H9 (cell line): ENCODE data around the gene KCNH2. TPM values are rescaled to one million over a fixed set of nuclear protein-coding genes. Genes with fewer than 3 reads are reported as not detected.

Experiments
- DNase-seq: peaks from one replicate; pipeline ENCODE4 v3.0.0-alpha.2; 2017
- H2AFZ ChIP-seq: one replicate; pipeline ENCODE4 v1.6.1; 2013; ENCODE audit warnings: mild to moderate bottlenecking, low read length, control low read depth, moderate library complexity
- H2AK5ac ChIP-seq: 2 replicates; pipeline ENCODE4 v1.6.1; 2013; ENCODE audit warnings: low read length, control low read depth, mixed read lengths; ENCODE audit not compliant: insufficient read length
- H2BK120ac ChIP-seq: one replicate; pipeline ENCODE4 v1.6.1; 2013; ENCODE audit warnings: low read depth, mild to moderate bottlenecking, low read length, control low read depth, inconsistent platforms; ENCODE audit not compliant: poor library complexity, severe bottlenecking
- H2BK12ac ChIP-seq: 2 replicates; pipeline ENCODE4 v1.6.1; 2013; ENCODE audit warnings: low read length, control low read depth, mixed read lengths, low read depth; ENCODE audit not compliant: insufficient read length
- H2BK15ac ChIP-seq: 2 replicates; pipeline ENCODE4 v1.6.1; 2013; ENCODE audit warnings: low read depth, low read length, control low read depth
- H2BK20ac ChIP-seq: one replicate; pipeline ENCODE4 v1.6.1; 2013; ENCODE audit warnings: low read depth, mild to moderate bottlenecking, low read length, control low read depth, inconsistent platforms; ENCODE audit not compliant: poor library complexity, severe bottlenecking
- H2BK5ac ChIP-seq: 2 replicates; pipeline ENCODE4 v1.6.1; 2013; ENCODE audit warnings: low read length, control low read depth, mixed read lengths; ENCODE audit not compliant: insufficient read length
- H3K14ac ChIP-seq: 2 replicates; pipeline ENCODE4 v1.6.1; 2013; ENCODE audit warnings: low read length, control low read depth; ENCODE audit not compliant: insufficient read depth
- H3K18ac ChIP-seq: 2 replicates; pipeline ENCODE4 v1.6.1; 2013; ENCODE audit warnings: low read depth, mild to moderate bottlenecking, mixed read lengths, low read length, control low read depth; ENCODE audit not compliant: insufficient read length
- H3K23ac ChIP-seq: 2 replicates; pipeline ENCODE4 v1.6.1; 2013; ENCODE audit warnings: low read length, control low read depth, mixed read lengths, low read depth; ENCODE audit not compliant: insufficient read length
- H3K23me2 ChIP-seq: 2 replicates; pipeline ENCODE4 v1.6.1; 2013; ENCODE audit warnings: low read depth, mild to moderate bottlenecking, mixed read lengths, low read length, control low read depth; ENCODE audit not compliant: insufficient read length, poor library complexity, severe bottlenecking
- H3K27ac ChIP-seq: 2 replicates; pipeline ENCODE4 v1.5.1; 2013; ENCODE audit warnings: low read length, control low read depth, mixed read lengths, low read depth; ENCODE audit not compliant: insufficient read length
- H3K27me3 ChIP-seq: 2 replicates; pipeline ENCODE4 v1.6.1; 2013; ENCODE audit warnings: low read length, control low read depth, inconsistent platforms; ENCODE audit not compliant: insufficient read depth
- H3K4ac ChIP-seq: 2 replicates; pipeline ENCODE4 v1.6.1; 2013; ENCODE audit warnings: low read depth, mild to moderate bottlenecking, control low read depth, inconsistent platforms, low read length, moderate library complexity
- H3K4me1 ChIP-seq: 2 replicates; pipeline ENCODE4 v1.6.1; 2013; ENCODE audit warnings: low read length, control low read depth, inconsistent platforms; ENCODE audit not compliant: insufficient read depth
- H3K4me2 ChIP-seq: 2 replicates; pipeline ENCODE4 v1.6.1; 2013; ENCODE audit warnings: low read length, control low read depth, mixed read lengths; ENCODE audit not compliant: insufficient read length, insufficient read depth
- H3K56ac ChIP-seq: 2 replicates; pipeline ENCODE4 v1.6.1; 2013; ENCODE audit warnings: low read depth, mild to moderate bottlenecking, mixed read lengths, low read length, control low read depth; ENCODE audit not compliant: insufficient read length
- H3K79me1 ChIP-seq: 2 replicates; pipeline ENCODE4 v1.6.1; 2013; ENCODE audit warnings: low read depth, mild to moderate bottlenecking, moderate library complexity, low read length, control low read depth, inconsistent platforms; ENCODE audit not compliant: insufficient read depth, poor library complexity, severe bottlenecking
- H3K79me2 ChIP-seq: 2 replicates; pipeline ENCODE4 v1.6.1; 2013; ENCODE audit warnings: low read length, control low read depth, inconsistent platforms; ENCODE audit not compliant: insufficient read depth
- H3K9ac ChIP-seq: 2 replicates; pipeline ENCODE4 v1.6.1; 2013; ENCODE audit warnings: low read length, control low read depth, mixed read lengths; ENCODE audit not compliant: insufficient read length; ENCODE audit errors: extremely low read depth
- H3K9me3 ChIP-seq: one replicate; pipeline ENCODE4 v1.6.1; 2013; ENCODE audit warnings: low read depth, low read length, inconsistent platforms; ENCODE audit not compliant: control insufficient read depth
- H3T11ph ChIP-seq: one replicate; pipeline ENCODE4 v1.6.1; 2013; ENCODE audit warnings: mild to moderate bottlenecking, low read length, control low read depth, inconsistent platforms
- H4K20me1 ChIP-seq: one replicate; pipeline ENCODE4 v1.6.1; 2013; ENCODE audit not compliant: control insufficient read depth, insufficient read length, insufficient read depth
- H4K5ac ChIP-seq: 2 replicates; pipeline ENCODE4 v1.6.1; 2013; ENCODE audit warnings: low read depth, mild to moderate bottlenecking, mixed read lengths, low read length, control low read depth; ENCODE audit not compliant: insufficient read length
- H4K8ac ChIP-seq: replicated peaks from 2 replicates; pipeline ENCODE4 v1.6.1; 2013; ENCODE audit warnings: low read length, control low read depth, mixed read lengths, low read depth; ENCODE audit not compliant: insufficient read length
- H4K91ac ChIP-seq: 2 replicates; pipeline ENCODE4 v1.6.1; 2013; ENCODE audit warnings: low read depth, mild to moderate bottlenecking, moderate library complexity, mixed read lengths, low read length, control low read depth; ENCODE audit not compliant: insufficient read length
- H3K27ac Mint-ChIP-seq, 3 experiments: 2 replicates in 2 of 3; 3 replicates in 1 of 3; pipeline ENCODE4 v1.8.0; 2020 to 2021; ENCODE audit warnings: mixed read lengths in 3 of 3, mild to moderate bottlenecking in 1 of 3, moderate library complexity in 1 of 3
- H3K27me3 Mint-ChIP-seq: 2 replicates; pipeline ENCODE4 v1.8.0; 2021; ENCODE audit warnings: low read depth, mild to moderate bottlenecking, moderate library complexity, mixed read lengths
- H3K36me3 Mint-ChIP-seq, 3 experiments: 2 replicates in 2 of 3; 3 replicates in 1 of 3; pipeline ENCODE4 v1.8.0; 2020 to 2021; ENCODE audit warnings: low read depth in 3 of 3, mixed read lengths in 3 of 3; ENCODE audit not compliant: insufficient read depth in 1 of 3
- H3K4me1 Mint-ChIP-seq, 2 experiments: 2 replicates each; pipeline ENCODE4 v1.8.0; 2020; ENCODE audit warnings: mixed read lengths in 2 of 2
- H3K4me3 Mint-ChIP-seq, 2 experiments: 2 replicates in 1 of 2; 3 replicates in 1 of 2; pipeline ENCODE4 v1.8.0; 2020 to 2021; ENCODE audit warnings: mild to moderate bottlenecking in 2 of 2, mixed read lengths in 2 of 2, moderate library complexity in 1 of 2
- H3K9me3 Mint-ChIP-seq, 2 experiments: 2 replicates in 1 of 2; 3 replicates in 1 of 2; pipeline ENCODE4 v1.8.0; 2020; ENCODE audit warnings: mild to moderate bottlenecking in 2 of 2, mixed read lengths in 2 of 2, moderate library complexity in 1 of 2
- WGBS: extraction: QIAGEN DNeasy Blood & Tissue Kit; methylation state at CpG from one replicate; pipeline ENCODE4 v1.1.7; 2013; ENCODE audit warnings: missing lambda C conversion rate, low lambda C conversion rate, mixed read lengths; ENCODE audit not compliant: insufficient read length; ENCODE audit errors: extremely low coverage; 5-methylcytosine and 5-hydroxymethylcytosine counted together
- total RNA-seq: library from RNA; stranded (reverse); gene quantifications from 2 replicates; pipeline ENCODE4 v1.2.1, GENCODE V29; 2021
- TF ChIP-seq, protein P1 (sequence below): fragments of 200-600 bp; sonication (generic); conservative IDR thresholded peaks from 3 replicates; pipeline ENCODE4 v1.8.0; 2021; ENCODE audit warnings: antibody characterized with exemption, mild to moderate bottlenecking

The KCNH2 gene
- total RNA-seq, 1 experiment from 2014 or later: 4.5 TPM

DNA sequence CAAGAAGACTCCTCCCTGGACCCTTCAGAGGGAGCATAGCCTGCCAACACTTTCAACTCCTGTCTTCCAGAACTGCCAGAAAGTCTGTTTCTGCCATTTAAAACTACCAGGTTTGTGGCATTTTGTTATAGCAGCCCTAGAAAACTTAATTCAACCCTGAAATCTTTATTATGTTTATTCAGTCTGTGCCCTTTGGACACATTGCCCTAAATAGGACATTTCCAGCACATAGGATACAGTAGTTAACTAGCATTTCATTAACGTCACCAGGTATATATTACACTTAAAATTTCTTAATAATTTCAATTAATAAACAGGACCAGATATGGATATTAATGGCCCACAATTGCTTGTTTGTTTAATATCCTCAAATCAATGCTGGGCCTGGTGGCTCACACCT, 54.3 kb downstream of the KCNH2 start:
- H3K27me3 ChIP-seq: no peaks in the 10 kb centered on the region
- H4K5ac ChIP-seq: no peak overlapping the region
- no peak overlapping the region for H3T11ph ChIP-seq
- H4K8ac ChIP-seq: no peak overlapping the region
- no peaks in the 10 kb centered on the region for H3K23me2 ChIP-seq
- no peak overlapping the region for H3K4ac ChIP-seq
- no peak overlapping the region for H3K27ac ChIP-seq
- H2AFZ ChIP-seq: no peak overlapping the region
- no peak for DNase-seq
- TF ChIP-seq, protein P1, sequence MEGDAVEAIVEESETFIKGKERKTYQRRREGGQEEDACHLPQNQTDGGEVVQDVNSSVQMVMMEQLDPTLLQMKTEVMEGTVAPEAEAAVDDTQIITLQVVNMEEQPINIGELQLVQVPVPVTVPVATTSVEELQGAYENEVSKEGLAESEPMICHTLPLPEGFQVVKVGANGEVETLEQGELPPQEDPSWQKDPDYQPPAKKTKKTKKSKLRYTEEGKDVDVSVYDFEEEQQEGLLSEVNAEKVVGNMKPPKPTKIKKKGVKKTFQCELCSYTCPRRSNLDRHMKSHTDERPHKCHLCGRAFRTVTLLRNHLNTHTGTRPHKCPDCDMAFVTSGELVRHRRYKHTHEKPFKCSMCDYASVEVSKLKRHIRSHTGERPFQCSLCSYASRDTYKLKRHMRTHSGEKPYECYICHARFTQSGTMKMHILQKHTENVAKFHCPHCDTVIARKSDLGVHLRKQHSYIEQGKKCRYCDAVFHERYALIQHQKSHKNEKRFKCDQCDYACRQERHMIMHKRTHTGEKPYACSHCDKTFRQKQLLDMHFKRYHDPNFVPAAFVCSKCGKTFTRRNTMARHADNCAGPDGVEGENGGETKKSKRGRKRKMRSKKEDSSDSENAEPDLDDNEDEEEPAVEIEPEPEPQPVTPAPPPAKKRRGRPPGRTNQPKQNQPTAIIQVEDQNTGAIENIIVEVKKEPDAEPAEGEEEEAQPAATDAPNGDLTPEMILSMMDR: no peak
- H4K91ac ChIP-seq: no peak overlapping the region
- no peak overlapping the region for H2BK5ac ChIP-seq
- no peak overlapping the region for H3K18ac ChIP-seq
- H3K4me1 Mint-ChIP-seq: no peaks in the 10 kb centered on the region
- no peak overlapping the region for H3K27ac Mint-ChIP-seq
- no peak overlapping the region for H2BK12ac ChIP-seq
- no peak overlapping the region for H2BK15ac ChIP-seq
- WGBS: no CpG with 5 or more reads among the region's 1 CpG
- no peaks in the 10 kb centered on the region for H3K79me2 ChIP-seq
- H3K79me1 ChIP-seq: no peaks in the 10 kb centered on the region
- no peak overlapping the region for H3K4me2 ChIP-seq
- no peaks in the 10 kb centered on the region for H3K9me3 Mint-ChIP-seq
- no peak overlapping the region for H3K9ac ChIP-seq
- no peak overlapping the region for H3K14ac ChIP-seq
- no peak overlapping the region for H3K23ac ChIP-seq
- H2AK5ac ChIP-seq: no peak overlapping the region
- H3K4me3 Mint-ChIP-seq: no peak overlapping the region
- no peaks in the 10 kb centered on the region for H4K20me1 ChIP-seq
- no peaks in the 10 kb centered on the region for H3K4me1 ChIP-seq
- H3K56ac ChIP-seq: no peak overlapping the region
- no peaks in the 10 kb centered on the region for H3K9me3 ChIP-seq
- no peaks in the 10 kb centered on the region for H3K36me3 Mint-ChIP-seq
- H3K27me3 Mint-ChIP-seq: peaks cover 14% of the 10 kb centered on the region
- H2BK120ac ChIP-seq: no peak overlapping the region
- H2BK20ac ChIP-seq: no peak overlapping the region
